ENCODE data around the gene PRKN.

DNA sequence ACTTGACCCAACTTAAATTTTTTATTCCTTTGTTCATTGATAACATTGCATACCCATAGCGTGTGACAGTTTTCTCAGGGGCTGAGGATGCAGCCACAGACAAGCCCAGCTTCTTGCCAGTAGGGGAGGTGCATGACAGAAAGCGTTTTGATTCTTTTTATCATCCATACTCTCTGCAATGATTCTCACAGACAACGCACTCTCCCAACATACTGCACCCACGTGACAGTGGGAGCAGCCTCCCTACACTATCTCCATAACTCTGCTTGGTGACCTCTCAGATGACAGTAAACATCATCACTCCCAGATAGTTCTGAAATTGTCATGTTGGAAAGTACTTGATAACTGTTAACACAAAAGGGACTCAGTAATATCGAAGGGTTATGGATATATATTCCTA lies 972.5 kb downstream of the PRKN start:
- TF ChIP-seq, protein P1, sequence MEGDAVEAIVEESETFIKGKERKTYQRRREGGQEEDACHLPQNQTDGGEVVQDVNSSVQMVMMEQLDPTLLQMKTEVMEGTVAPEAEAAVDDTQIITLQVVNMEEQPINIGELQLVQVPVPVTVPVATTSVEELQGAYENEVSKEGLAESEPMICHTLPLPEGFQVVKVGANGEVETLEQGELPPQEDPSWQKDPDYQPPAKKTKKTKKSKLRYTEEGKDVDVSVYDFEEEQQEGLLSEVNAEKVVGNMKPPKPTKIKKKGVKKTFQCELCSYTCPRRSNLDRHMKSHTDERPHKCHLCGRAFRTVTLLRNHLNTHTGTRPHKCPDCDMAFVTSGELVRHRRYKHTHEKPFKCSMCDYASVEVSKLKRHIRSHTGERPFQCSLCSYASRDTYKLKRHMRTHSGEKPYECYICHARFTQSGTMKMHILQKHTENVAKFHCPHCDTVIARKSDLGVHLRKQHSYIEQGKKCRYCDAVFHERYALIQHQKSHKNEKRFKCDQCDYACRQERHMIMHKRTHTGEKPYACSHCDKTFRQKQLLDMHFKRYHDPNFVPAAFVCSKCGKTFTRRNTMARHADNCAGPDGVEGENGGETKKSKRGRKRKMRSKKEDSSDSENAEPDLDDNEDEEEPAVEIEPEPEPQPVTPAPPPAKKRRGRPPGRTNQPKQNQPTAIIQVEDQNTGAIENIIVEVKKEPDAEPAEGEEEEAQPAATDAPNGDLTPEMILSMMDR (IDR thresholded peaks at IDR 0.05), result no peak
- no peak for TF ChIP-seq EZH2phosphoT487 (IDR thresholded peaks at IDR 0.05)

Measured in neural progenitor cell (in vitro differentiated cells).